Esophagus squamous epithelium (tissue), 5 donors: Measurements from ENCODE around the gene PRKACG. TPM values are rescaled to one million over a fixed set of nuclear protein-coding genes. Genes with fewer than 3 reads are reported as not detected.
A peak's percentile ranks its signal among the peaks of the same experiment; 100 is the strongest.

ENCODE experiments used
- DNase-seq: peaks from one replicate; lab custom pipeline; 2025; lab: John Stamatoyannopoulos, UW
- H3K27ac ChIP-seq, 4 donors: fragments of 200-600 bp; sonication (generic); one replicate each; pipeline ENCODE4 v1.5.1; 2016 to 2019; ENCODE audit warnings: mild to moderate bottlenecking in 1 of 4
- H3K27me3 ChIP-seq, 4 donors: fragments of 200-600 bp; sonication (generic); 1 replicate in 3 of 4; 2 replicates in 1 of 4; pipeline versions ENCODE4 v1.5.1 to v1.6.0; 2017 to 2021; ENCODE audit warnings: antibody characterized with exemption in 1 of 4
- H3K36me3 ChIP-seq, 3 donors: fragments of 200-600 bp; sonication (generic); one replicate each; pipeline ENCODE4 v1.5.1; 2016 to 2019
- H3K4me1 ChIP-seq, 3 donors: fragments of 200-600 bp; sonication (generic); one replicate each; pipeline ENCODE4 v1.5.1; 2017 to 2019
- H3K4me3 ChIP-seq, 4 donors: fragments of 200-600 bp; sonication (generic); 1 replicate in 3 of 4; 2 replicates in 1 of 4; pipeline ENCODE4 v1.5.1; 2016 to 2019; ENCODE audit warnings: mild to moderate bottlenecking in 2 of 4, moderate library complexity in 1 of 4
- H3K9me3 ChIP-seq, 3 donors: fragments of 200-600 bp; sonication (generic); one replicate each; pipeline ENCODE4 v1.5.1; 2016 to 2019
- POLR2A ChIP-seq, 4 donors: fragments of 450-650 bp; IDR thresholded peaks; one replicate each; pipeline ENCODE4 v1.6.1; 2017; ENCODE audit warnings: antibody characterized with exemption in 4 of 4, mild to moderate bottlenecking in 4 of 4, moderate library complexity in 3 of 4
- WGBS, 2 donors: methylation state at CpG; one replicate each; pipeline ENCODE4 v1.1.5; 2018; 5-methylcytosine and 5-hydroxymethylcytosine counted together
- intact Hi-C: fragments of 100-400 bp; cut with DNase I; formaldehyde crosslinking; loops from one replicate; pipeline ENCODE4 v1.15.0; 2022
- total RNA-seq, 4 donors: library from RNA; depleted of rRNA; stranded (reverse); fragments of >200 nt; gene quantifications; one replicate each; pipeline ENCODE4 v1.1.0, GENCODE V29; 2016
- TF ChIP-seq, protein P1 (sequence below), 6 experiments: fragments of 450-650 bp in 4 of 6; fragments of 200-600 bp in 2 of 6; sonication (generic) in 2 of 6; IDR thresholded peaks; one replicate each; pipeline ENCODE4 v1.5.1; 2016 to 2019; ENCODE audit warnings: antibody characterized with exemption in 6 of 6, mild to moderate bottlenecking in 4 of 6, moderate library complexity in 4 of 6
- donor health status: DM: yes; HTN: yes; CAD: no.

PRKACG gene
- total RNA-seq, 4 donors from 2014 or later, result not detected

DNA sequence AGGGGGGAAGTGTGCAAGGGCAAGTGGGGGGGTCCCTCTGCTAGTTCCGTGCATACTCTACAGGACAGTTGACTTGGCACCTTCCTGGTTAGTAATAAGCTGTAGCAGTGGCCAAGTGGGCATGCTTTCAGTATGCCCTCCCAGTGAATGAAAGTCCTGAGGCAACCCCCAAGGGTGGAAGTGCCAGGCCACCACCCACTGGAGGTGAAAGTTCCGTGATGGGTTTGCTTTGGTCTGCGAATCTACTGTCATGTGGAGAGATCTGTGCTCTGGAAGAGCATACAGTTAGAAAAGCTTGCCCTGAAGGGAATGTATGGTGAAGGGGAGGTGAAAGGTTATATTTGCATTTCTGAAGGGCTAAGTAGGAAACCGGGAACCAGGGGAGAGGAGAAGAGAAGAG is 31.9 kb upstream of the PRKACG start:
- Histone ChIP-seq H3K4me1 (peaks cover 0 to 8% (median 0%) of the 10 kb centered on the region in 3 donors), H3K9me3 (no peaks in the 10 kb centered on the region), H3K27me3 (no peaks in the 10 kb centered on the region), H3K4me3 (no peak overlapping the region), H3K27ac (no peak overlapping the region), H3K36me3 (peaks cover 0 to 40% (median 6%) of the 10 kb centered on the region in 3 donors)
- no peak for DNase-seq
- intact Hi-C loops, result no loop called here
- TF ChIP-seq, protein P1, sequence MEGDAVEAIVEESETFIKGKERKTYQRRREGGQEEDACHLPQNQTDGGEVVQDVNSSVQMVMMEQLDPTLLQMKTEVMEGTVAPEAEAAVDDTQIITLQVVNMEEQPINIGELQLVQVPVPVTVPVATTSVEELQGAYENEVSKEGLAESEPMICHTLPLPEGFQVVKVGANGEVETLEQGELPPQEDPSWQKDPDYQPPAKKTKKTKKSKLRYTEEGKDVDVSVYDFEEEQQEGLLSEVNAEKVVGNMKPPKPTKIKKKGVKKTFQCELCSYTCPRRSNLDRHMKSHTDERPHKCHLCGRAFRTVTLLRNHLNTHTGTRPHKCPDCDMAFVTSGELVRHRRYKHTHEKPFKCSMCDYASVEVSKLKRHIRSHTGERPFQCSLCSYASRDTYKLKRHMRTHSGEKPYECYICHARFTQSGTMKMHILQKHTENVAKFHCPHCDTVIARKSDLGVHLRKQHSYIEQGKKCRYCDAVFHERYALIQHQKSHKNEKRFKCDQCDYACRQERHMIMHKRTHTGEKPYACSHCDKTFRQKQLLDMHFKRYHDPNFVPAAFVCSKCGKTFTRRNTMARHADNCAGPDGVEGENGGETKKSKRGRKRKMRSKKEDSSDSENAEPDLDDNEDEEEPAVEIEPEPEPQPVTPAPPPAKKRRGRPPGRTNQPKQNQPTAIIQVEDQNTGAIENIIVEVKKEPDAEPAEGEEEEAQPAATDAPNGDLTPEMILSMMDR (IDR thresholded peaks at IDR 0.05), result no peak
- no peak for TF ChIP-seq POLR2A (IDR thresholded peaks at IDR 0.05)
- WGBS, 2 donors, result 78 to 79% methylated on average over 4 of the region's 4 CpGs

DNA sequence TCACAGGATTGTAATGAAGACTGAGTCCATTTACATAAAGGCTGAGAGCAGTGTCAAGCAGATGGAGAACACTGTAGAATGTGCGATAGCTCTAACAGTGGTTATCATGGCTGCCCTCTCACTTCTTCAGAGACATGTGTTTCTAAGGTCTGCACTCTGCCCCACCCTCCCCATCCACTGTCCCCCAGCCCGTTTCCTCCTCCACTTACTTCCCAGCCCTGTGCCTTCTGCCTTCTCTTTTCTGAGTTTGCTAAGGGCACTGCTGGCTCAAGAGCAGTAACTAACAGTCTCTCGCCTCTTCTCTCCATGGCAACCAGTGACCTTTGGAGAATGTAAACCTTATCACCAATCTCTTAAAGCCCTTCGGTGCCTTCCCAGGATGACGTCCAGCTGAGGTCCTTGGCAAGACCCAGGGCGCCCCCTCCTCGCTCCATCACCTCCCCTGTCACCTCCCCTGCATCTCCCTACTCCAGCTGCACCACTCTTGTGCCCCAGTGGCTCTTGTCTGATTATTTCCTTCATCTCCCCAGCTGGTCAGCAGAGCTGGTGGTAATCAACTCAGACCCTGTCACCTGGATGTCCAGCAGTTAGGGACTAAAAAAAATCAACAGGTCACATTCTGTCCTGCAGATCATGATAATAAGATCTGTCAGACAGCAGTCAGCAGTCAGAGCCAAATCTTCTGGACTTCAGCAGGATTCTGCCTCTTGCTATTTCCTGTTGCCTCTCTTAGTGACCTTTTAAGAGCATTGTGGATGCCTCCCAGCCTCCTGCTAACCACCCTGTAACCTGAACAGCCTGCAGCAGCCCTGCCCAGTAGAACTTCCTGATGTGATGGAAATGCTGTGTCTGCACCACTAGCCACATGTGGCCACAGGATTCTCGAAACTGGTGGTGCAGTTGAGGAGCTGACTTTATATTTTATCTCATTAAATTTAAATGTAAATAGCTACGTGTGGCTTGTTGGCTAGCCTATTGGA is 30.6 kb upstream of the PRKACG start:
- Histone ChIP-seq H3K4me3 (no peak overlapping the region), H3K36me3 (peaks cover 0 to 34% (median 6%) of the 10 kb centered on the region in 3 donors), H3K27me3 (no peaks in the 10 kb centered on the region), H3K27ac (no peak overlapping the region), H3K4me1 (peaks cover 0 to 8% (median 0%) of the 10 kb centered on the region in 3 donors), H3K9me3 (no peaks in the 10 kb centered on the region)
- DNase-seq, result no peak
- intact Hi-C loops, result no loop called here
- 70 to 71% methylated on average over 9 of the region's 9 CpGs for WGBS, 2 donors
- no peak for TF ChIP-seq POLR2A (IDR thresholded peaks at IDR 0.05)
- TF ChIP-seq, protein P1 (IDR thresholded peaks at IDR 0.05), result no peak

GRCh38 chr9:69040646-69041045 is 26.7 kb upstream of the PRKACG start:
- no peak for DNase-seq
- TF ChIP-seq, protein P1 (IDR thresholded peaks at IDR 0.05), result no peak
- no peak for TF ChIP-seq POLR2A (IDR thresholded peaks at IDR 0.05)
- 94% methylated on average over 2 of the region's 2 CpGs for WGBS, 2 donors
- Histone ChIP-seq H3K27me3 (no peaks in the 10 kb centered on the region), H3K9me3 (no peaks in the 10 kb centered on the region), H3K4me3 (no peak overlapping the region), H3K4me1 (peaks cover 0 to 24% (median 4%) of the 10 kb centered on the region in 3 donors), H3K27ac (no peak overlapping the region), H3K36me3 (no peaks in the 10 kb centered on the region)
- intact Hi-C loops, result no loop called here

GRCh38 chr9:69036799-69037198 is 22.9 kb upstream of the PRKACG start:
- TF ChIP-seq, protein P1 (IDR thresholded peaks at IDR 0.05), result no peak
- no peak for TF ChIP-seq POLR2A (IDR thresholded peaks at IDR 0.05)
- DNase-seq, result no peak
- peaks cover 4 to 22% (median 9%) of the 10 kb centered on the region in 3 donors for H3K4me1 ChIP-seq
- H3K9me3 ChIP-seq, result no peaks in the 10 kb centered on the region
- WGBS, 2 donors, result 51 to 68% methylated on average over 8 to 10 of the region's 10 CpGs
- intact Hi-C loops, result no loop called here
- peak overlapping the region; percentile 76 to 93 (median 86) for H3K27ac ChIP-seq
- H3K36me3 ChIP-seq, result no peaks in the 10 kb centered on the region
- H3K27me3 ChIP-seq, result no peaks in the 10 kb centered on the region
- peak overlapping the region in 3 of 4 donors; percentile 72 to 90 (median 89) for H3K4me3 ChIP-seq

DNA sequence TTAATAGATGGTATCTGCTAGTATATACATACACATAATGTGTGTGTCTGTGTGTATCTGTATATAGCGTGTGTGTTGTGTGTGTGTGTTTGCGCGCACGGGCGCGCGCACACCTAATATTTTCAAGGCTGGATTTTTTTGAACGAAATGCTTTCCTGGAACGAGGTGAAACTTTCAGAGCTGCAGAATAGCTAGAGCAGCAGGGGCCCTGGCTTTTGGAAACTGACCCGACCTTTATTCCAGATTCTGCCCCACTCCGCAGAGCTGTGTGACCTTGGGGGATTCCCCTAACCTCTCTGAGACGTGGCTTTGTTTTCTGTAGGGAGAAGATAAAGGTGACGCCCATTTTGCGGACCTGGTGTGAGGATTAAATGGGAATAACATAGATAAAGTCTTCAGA is 22.4 kb upstream of the PRKACG start:
- Histone ChIP-seq H3K27ac (peak overlapping the region; percentile 76 to 93 (median 86)), H3K9me3 (no peaks in the 10 kb centered on the region), H3K4me1 (peaks cover 4 to 22% (median 9%) of the 10 kb centered on the region in 3 donors), H3K27me3 (no peaks in the 10 kb centered on the region), H3K36me3 (no peaks in the 10 kb centered on the region), H3K4me3 (peak overlapping the region; percentile 63 to 90 (median 80))
- TF ChIP-seq POLR2A (IDR thresholded peaks at IDR 0.05), result no peak
- TF ChIP-seq, protein P1 (IDR thresholded peaks at IDR 0.05), result no peak
- intact Hi-C loops, result no loop called here
- no peak for DNase-seq
- 1 to 4% methylated on average over 10 to 14 of the region's 14 CpGs for WGBS, 2 donors
